Tibial nerve (tissue), 4 donors: ENCODE measurements around the gene SUSD1. TPM values are rescaled to one million over a fixed set of nuclear protein-coding genes. Genes with fewer than 3 reads are reported as not detected.

Experiments
- DNase-seq, 2 donors: peaks; one replicate each; pipeline ENCODE4 v3.0.0-alpha.2; 2019; ENCODE audit warnings: low spot score in 2 of 2
- H3K27ac ChIP-seq, 4 donors: fragments of 200-600 bp; sonication (generic) in 3 of 4; one replicate each; pipeline ENCODE4 v1.5.1; 2017 to 2019; ENCODE audit warnings: mild to moderate bottlenecking in 1 of 4
- H3K27me3 ChIP-seq, 2 donors: fragments of 200-600 bp; sonication (generic) in 1 of 2; one replicate each; pipeline versions ENCODE4 v1.5.1 to v1.6.0; 2017 to 2019
- H3K36me3 ChIP-seq, 3 donors: fragments of 200-600 bp; sonication (generic); one replicate each; pipeline ENCODE4 v1.5.1; 2018 to 2019
- H3K4me1 ChIP-seq, 4 donors: fragments of 200-600 bp; sonication (generic) in 3 of 4; one replicate each; pipeline ENCODE4 v1.5.1; 2017 to 2019
- H3K4me3 ChIP-seq, 4 donors: fragments of 200-600 bp; sonication (generic) in 3 of 4; one replicate each; pipeline ENCODE4 v1.5.1; 2017 to 2019; ENCODE audit warnings: mild to moderate bottlenecking in 1 of 4, moderate library complexity in 1 of 4
- H3K9me3 ChIP-seq, 4 donors: fragments of 200-600 bp; sonication (generic) in 3 of 4; one replicate each; pipeline ENCODE4 v1.5.1; 2017 to 2019
- EP300 ChIP-seq, 2 donors: sonication (generic); formaldehyde crosslinking; IDR thresholded peaks; one replicate each; pipeline ENCODE4 v1.6.1; 2017; ENCODE audit warnings: antibody characterized with exemption in 2 of 2, mild to moderate bottlenecking in 1 of 2
- POLR2A ChIP-seq, 2 donors: fragments of 450-650 bp; IDR thresholded peaks; one replicate each; pipeline ENCODE4 v1.6.1; 2017; ENCODE audit warnings: antibody characterized with exemption in 2 of 2, mild to moderate bottlenecking in 2 of 2, moderate library complexity in 2 of 2
- WGBS, 2 donors: methylation state at CpG; one replicate each; pipeline ENCODE4 v1.1.5; 2018; 5-methylcytosine and 5-hydroxymethylcytosine counted together
- total RNA-seq, 4 donors: library from RNA; depleted of rRNA; stranded (reverse); fragments of >200 nt; gene quantifications; one replicate each; pipeline ENCODE4 v1.1.0, GENCODE V29; 2016
- TF ChIP-seq, protein P1 (sequence below), 5 experiments: fragments of 200-600 bp in 3 of 5; fragments of 450-650 bp in 2 of 5; sonication (generic) in 3 of 5; IDR thresholded peaks; one replicate each; pipeline ENCODE4 v1.5.1; 2016 to 2019; ENCODE audit warnings: antibody characterized with exemption in 5 of 5, mild to moderate bottlenecking in 3 of 5, moderate library complexity in 2 of 5

The SUSD1 gene
- total RNA-seq, 4 donors from 2014 or later, result 6.9 to 19.8 (median 11.5) TPM

DNA sequence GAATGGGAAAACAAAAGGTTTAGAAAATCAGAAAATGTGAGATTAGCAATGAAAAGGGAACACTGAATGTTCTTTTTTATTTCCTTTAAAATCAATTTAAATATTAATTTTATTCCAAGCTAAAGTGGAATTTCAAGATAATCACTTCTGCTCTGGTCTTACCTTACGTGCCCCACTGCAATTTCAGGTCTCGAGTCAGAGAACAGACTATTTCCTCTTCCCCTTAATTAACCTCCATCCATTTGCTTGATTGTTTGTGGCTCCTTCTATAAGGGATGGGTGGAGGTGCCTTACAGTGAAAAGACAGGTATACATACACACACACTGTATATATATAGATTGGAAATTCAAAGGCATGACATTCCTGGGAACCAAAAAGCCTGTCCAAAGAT is 137.1 kb downstream of the SUSD1 start:
- TF ChIP-seq EP300 (IDR thresholded peaks at IDR 0.05), result no peak
- TF ChIP-seq POLR2A (IDR thresholded peaks at IDR 0.05), result no peak
- TF ChIP-seq, protein P1, sequence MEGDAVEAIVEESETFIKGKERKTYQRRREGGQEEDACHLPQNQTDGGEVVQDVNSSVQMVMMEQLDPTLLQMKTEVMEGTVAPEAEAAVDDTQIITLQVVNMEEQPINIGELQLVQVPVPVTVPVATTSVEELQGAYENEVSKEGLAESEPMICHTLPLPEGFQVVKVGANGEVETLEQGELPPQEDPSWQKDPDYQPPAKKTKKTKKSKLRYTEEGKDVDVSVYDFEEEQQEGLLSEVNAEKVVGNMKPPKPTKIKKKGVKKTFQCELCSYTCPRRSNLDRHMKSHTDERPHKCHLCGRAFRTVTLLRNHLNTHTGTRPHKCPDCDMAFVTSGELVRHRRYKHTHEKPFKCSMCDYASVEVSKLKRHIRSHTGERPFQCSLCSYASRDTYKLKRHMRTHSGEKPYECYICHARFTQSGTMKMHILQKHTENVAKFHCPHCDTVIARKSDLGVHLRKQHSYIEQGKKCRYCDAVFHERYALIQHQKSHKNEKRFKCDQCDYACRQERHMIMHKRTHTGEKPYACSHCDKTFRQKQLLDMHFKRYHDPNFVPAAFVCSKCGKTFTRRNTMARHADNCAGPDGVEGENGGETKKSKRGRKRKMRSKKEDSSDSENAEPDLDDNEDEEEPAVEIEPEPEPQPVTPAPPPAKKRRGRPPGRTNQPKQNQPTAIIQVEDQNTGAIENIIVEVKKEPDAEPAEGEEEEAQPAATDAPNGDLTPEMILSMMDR (IDR thresholded peaks at IDR 0.05), result no peak
- Histone ChIP-seq H3K27me3 (no peaks in the 10 kb centered on the region), H3K27ac (no peak overlapping the region), H3K4me1 (peaks cover 0 to 8% (median under 1%) of the 10 kb centered on the region in 4 donors), H3K9me3 (no peaks in the 10 kb centered on the region), H3K36me3 (no peaks in the 10 kb centered on the region), H3K4me3 (no peak overlapping the region)
- no peak for DNase-seq
- 82 to 86% methylated on average over 2 of the region's 2 CpGs for WGBS, 2 donors

DNA sequence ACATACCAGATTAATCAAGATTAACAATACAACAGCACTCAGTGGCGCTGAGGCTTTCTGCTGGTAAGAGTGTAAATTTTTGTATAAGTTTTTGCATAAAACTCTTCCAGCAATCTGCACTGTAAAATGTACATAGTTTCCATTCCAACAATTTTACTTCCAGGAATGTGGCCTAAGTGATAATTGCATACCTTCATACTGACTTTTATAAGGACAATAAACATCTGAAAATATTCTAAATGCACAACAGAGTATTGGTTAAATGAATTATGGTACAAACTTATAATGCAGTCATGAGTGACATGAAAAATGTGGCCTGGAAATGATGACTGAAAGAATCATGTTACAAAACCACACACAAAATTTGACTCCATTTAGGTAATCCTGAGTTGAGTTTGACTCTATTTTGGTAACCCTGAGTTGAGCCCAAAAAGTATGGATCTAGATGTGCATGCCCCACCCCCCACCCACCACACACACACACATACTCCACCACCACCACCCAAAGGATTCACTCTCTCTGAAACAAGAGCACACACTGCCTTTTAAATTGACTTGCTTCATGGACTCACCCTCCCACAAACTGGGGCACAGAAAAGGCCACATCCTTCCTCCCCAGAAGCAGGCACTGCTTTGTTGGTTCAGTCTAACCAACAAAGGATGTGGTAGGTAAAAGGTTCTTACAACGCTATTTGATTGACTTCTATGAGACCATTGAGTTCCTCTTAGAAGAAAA is 137.6 kb downstream of the SUSD1 start:
- Histone ChIP-seq H3K27me3 (no peaks in the 10 kb centered on the region), H3K36me3 (no peaks in the 10 kb centered on the region), H3K9me3 (no peaks in the 10 kb centered on the region), H3K4me1 (peaks cover 0 to 10% (median 3%) of the 10 kb centered on the region in 4 donors), H3K4me3 (no peak overlapping the region), H3K27ac (no peak overlapping the region)
- TF ChIP-seq, protein P1 (IDR thresholded peaks at IDR 0.05), result no peak
- no peak for TF ChIP-seq POLR2A (IDR thresholded peaks at IDR 0.05)
- no peak for TF ChIP-seq EP300 (IDR thresholded peaks at IDR 0.05)
- DNase-seq, result no peak
- 74 to 80% methylated on average over 2 of the region's 2 CpGs for WGBS, 2 donors

DNA sequence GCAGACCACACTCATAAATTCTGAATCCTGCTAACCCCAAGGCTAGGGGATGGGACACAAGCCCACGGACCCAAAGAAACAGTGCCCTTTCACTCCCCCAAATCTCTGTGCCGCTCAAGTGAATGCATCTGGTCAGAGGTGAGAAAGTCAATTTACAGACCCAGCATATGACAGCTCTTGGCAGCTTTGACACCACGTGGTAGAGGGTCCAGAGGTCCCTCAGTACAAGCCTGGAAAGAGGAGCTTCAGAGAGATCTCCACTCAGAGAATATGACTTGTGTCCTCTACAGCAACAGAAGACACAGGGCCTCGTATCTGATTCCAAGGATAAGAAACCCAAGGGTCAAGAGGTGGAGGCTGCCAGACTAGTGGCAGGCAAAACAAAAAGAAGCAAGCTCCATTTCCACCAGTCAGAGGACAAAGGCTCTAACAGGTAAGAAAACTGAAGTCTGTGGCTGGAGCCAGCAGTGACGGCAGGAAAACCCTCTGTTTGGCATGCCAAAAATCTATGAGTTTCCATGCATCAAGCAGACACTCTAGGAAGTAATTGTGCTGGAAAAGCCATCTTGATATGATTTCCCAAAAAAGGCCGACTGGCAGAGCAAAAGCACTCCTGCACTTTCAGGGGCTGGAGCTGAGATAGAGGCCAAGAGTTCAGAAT is 139.8 kb downstream of the SUSD1 start:
- no peak overlapping the region for H3K4me3 ChIP-seq
- peaks cover 0 to 9% (median 1%) of the 10 kb centered on the region in 4 donors for H3K4me1 ChIP-seq
- H3K27ac ChIP-seq, result no peak overlapping the region
- no peak for DNase-seq
- H3K36me3 ChIP-seq, result no peaks in the 10 kb centered on the region
- WGBS, 2 donors, result 73 to 83% methylated on average over 6 of the region's 6 CpGs
- TF ChIP-seq POLR2A (IDR thresholded peaks at IDR 0.05), result no peak
- no peak for TF ChIP-seq EP300 (IDR thresholded peaks at IDR 0.05)
- TF ChIP-seq, protein P1 (IDR thresholded peaks at IDR 0.05), result no peak
- no peaks in the 10 kb centered on the region for H3K27me3 ChIP-seq
- no peaks in the 10 kb centered on the region for H3K9me3 ChIP-seq

DNA sequence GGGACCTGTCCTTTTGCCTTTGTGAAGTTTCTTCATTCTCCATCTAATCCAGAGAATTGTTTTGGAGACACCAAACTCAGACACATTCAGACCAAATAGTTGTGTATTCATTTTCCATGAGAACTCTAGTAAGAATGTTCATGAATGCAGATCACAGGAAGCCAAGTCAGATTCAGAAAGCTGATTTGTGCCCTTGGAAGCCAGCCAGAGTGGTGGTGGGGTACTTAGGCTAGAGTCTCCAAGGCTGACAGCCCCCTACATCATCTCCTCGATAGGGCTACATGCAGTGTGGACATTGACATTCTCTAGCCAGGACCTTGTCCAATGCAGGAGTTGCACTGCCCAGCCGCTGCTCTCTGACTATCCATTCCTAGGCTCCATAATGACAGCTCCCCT is 140.9 kb downstream of the SUSD1 start:
- TF ChIP-seq POLR2A (IDR thresholded peaks at IDR 0.05), result no peak
- TF ChIP-seq, protein P1 (IDR thresholded peaks at IDR 0.05), result no peak
- TF ChIP-seq EP300 (IDR thresholded peaks at IDR 0.05), result no peak
- Histone ChIP-seq H3K36me3 (no peaks in the 10 kb centered on the region), H3K27ac (no peak overlapping the region), H3K27me3 (no peaks in the 10 kb centered on the region), H3K4me1 (peaks cover 0 to 9% (median 5%) of the 10 kb centered on the region in 4 donors), H3K4me3 (no peak overlapping the region), H3K9me3 (no peaks in the 10 kb centered on the region)
- no peak for DNase-seq
- 63 to 73% methylated on average over 2 of the region's 2 CpGs for WGBS, 2 donors
